Stimulated activated CD4-positive, alpha-beta T cell treated with anti-CD3 and anti-CD28 coated beads, TNF-alpha, amount 100 ng/mL, for 24 hours (primary cell): ENCODE results near the gene KSR1.
"Not testable (repeated sequence)": the region's sequence is repeated elsewhere in the genome, so short reads cannot be mapped to it uniquely, and the experiment has no call there.

Experiments
- DNase-seq, 3 experiments: peaks; one replicate each; pipeline ENCODE4 v3.0.0-alpha.2; 2020; ENCODE audit warnings: low read depth in 3 of 3

The KSR1 gene

GRCh38 chr17:27493088-27493487 is 36.8 kb downstream of the KSR1 start:
- no peak for DNase-seq

- no peak for DNase-seq
Observed at GRCh38 chr17:27494192-27495091, 38.2 kb downstream of the KSR1 start.

GRCh38 chr17:27495460-27495859 is 39.2 kb downstream of the KSR1 start:
- DNase-seq = no peak

- no peak for DNase-seq
Observed at GRCh38 chr17:27496005-27496404, 39.8 kb downstream of the KSR1 start.

- no peak for DNase-seq
Observed at GRCh38 chr17:27496437-27496943, 40.2 kb downstream of the KSR1 start.

GRCh38 chr17:27496971-27497370 is 40.7 kb downstream of the KSR1 start:
- no peak for DNase-seq

GRCh38 chr17:27497696-27498095 is 41.4 kb downstream of the KSR1 start:
- no peak for DNase-seq

GRCh38 chr17:27498615-27499309 is 42.5 kb downstream of the KSR1 start:
- DNase-seq = no peak

- DNase-seq = no peak
Observed at GRCh38 chr17:27499451-27500265, 43.4 kb downstream of the KSR1 start.

GRCh38 chr17:27501338-27501737 is 45.1 kb downstream of the KSR1 start:
- not testable (repeated sequence) for DNase-seq

GRCh38 chr17:27502526-27503324 is 46.5 kb downstream of the KSR1 start:
- no peak for DNase-seq

GRCh38 chr17:27503611-27504010 is 47.4 kb downstream of the KSR1 start:
- DNase-seq = no peak

- no peak for DNase-seq
Observed at GRCh38 chr17:27504188-27504995, 48.1 kb downstream of the KSR1 start.

- no peak for DNase-seq
Observed at GRCh38 chr17:27506348-27507218, 50.3 kb downstream of the KSR1 start.

- no peak for DNase-seq
Observed at GRCh38 chr17:27511168-27511883, 55.1 kb downstream of the KSR1 start.

- DNase-seq = no peak
Observed at GRCh38 chr17:27512031-27512430, 55.8 kb downstream of the KSR1 start.

GRCh38 chr17:27512511-27513346 is 56.5 kb downstream of the KSR1 start:
- DNase-seq = no peak

GRCh38 chr17:27513849-27514248 is 57.6 kb downstream of the KSR1 start:
- no peak for DNase-seq
